Measurements from ENCODE around the gene FIS1.
"Not testable (repeated sequence)": the region's sequence is repeated elsewhere in the genome, so short reads cannot be mapped to it uniquely, and the experiment has no call there.

Gene FIS1

DNA sequence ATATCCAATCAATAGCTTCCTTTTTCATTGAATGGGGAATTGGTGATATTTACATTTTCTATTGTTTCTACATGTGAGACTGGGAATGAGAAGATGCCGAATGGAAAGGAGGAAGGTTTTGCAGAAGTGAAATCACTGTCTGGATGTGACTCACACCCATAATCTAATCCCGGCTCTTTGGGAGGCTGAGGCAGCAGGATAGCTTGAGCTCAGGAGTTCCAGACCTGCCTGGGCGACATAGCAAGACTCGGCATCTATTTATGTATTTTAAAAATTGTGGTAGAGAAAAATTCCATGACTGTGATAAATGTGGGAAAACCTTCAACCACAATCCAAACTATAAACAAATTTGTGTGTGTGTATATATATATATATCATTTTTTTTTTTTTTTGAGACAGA lies 10.9 kb upstream of the FIS1 start:
- no peak for DNase-seq (ENCODE audit: low read depth)

DNA sequence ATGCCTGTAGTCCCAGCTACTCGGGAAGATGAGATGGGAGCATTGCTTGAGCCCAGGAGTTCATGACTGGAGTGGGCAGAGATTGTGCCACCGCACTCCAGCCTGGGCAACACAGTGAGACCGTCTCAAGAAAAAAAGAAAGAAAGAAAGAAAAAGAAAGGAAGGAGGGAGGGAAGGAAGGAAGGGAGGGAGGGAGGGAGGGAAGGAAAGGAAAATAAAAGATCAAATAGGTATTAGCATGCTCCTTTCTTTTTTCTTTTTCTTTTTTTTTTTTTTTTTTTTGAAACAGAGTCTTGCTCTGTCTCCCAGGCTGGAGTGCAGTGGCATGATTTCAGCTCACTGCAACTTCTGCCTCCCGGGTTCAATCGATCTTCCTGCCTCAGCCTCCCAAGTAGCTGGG lies 8.3 kb upstream of the FIS1 start:
- not testable (repeated sequence) for DNase-seq (ENCODE audit: low read depth)

DNA sequence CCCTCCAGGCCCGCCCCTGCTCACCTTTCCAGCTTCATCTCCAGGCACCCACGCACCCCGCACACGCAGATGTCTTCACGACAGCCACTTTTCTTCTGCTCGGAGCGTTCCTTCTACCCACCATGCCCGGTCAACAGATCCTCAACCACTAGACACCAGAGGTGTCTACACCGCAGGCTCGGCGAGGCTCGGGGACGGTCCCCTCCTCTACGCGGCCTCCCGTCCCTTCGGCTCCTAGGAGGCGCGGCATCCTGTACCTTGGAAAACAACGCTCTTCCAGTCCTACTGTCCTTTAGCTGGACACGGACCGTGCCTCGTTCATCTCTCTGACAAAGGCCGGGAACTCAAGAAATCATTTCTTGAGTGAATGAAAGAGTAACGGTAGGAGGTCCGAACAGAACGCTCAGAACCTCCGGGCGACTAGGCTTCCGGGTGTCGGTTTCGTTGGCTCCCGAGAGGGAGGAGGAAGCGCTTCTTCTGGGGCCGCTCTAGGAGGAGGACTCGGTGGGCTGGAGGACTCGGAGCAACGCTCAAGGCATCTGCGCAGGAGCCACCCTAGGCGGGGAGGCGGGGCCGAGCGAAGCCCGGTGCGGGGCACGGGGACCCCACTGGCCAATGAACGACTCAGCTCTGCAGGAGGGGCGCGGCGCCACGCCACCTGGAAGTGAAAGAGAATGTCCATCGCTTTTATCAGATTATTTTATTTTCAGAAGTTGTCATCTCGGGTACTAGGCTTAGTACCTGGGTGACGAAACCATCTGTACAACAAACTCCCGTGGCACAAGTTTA lies 7.2 kb upstream of the FIS1 start:
- DNase-seq (ENCODE audit: low read depth) = peak; percentile 99

DNA sequence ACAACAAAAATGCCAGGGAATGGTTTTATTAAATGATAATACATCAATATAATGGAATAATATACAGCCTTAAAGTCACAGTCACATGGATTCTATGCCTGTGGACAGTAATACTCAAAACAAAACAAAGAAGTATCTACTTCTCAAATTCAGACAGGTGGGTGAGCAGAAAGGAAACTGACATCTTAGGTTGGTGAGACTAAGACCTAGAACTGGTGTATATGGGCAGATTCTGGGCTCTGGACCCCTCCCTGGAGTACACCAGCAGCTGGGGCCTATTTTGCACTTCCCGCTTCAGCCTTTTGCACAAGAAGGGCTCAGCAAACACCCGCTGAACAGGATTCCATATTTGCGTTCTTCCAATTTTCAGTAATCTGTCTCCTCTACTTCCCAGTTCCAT lies 5.4 kb upstream of the FIS1 start:
- DNase-seq (ENCODE audit: low read depth) = no peak

- no peak for DNase-seq (ENCODE audit: low read depth)
Measured at GRCh38 chr7:101248276-101248675, 3.4 kb upstream of the FIS1 start.

GRCh38 chr7:101245147-101245668 lies 327 bp upstream of the FIS1 start:
- DNase-seq (ENCODE audit: low read depth) = no peak

DNA sequence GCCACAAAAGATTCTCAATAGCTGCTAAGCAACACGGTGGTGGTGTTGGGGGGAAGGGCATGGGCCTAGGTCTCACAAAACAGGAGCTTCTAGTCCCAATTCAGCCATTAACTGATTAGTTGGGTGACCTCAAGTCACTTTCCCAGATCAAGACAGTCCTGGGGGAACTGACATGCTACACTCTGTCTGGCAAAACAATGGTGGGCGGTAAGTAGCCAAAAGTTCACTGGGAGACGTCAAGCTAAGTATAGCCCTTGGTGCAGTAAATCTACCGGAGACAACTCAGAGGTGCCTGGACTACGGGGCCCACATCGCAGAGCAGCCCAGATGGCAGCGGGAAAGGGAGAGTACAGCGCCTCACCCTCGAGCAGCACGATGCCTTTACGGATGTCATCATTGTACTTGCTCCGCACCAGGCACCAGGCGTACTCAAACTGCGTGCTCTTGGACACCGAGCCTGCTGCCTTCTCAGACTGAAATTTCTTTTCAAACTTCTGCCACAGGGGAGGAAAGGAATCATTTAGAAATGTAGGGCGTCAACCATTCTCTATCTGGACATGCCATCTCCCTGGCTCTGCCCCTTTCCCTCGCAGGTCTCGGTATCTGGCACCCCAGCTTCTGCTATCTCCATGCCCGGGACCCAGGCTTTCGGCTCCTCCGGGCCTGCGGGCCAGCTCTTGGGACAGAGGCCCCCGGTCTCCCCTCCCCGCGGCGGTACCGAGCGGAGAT lies 1.1 kb downstream of the FIS1 start:
- DNase-seq (ENCODE audit: low read depth) = no peak

DNA sequence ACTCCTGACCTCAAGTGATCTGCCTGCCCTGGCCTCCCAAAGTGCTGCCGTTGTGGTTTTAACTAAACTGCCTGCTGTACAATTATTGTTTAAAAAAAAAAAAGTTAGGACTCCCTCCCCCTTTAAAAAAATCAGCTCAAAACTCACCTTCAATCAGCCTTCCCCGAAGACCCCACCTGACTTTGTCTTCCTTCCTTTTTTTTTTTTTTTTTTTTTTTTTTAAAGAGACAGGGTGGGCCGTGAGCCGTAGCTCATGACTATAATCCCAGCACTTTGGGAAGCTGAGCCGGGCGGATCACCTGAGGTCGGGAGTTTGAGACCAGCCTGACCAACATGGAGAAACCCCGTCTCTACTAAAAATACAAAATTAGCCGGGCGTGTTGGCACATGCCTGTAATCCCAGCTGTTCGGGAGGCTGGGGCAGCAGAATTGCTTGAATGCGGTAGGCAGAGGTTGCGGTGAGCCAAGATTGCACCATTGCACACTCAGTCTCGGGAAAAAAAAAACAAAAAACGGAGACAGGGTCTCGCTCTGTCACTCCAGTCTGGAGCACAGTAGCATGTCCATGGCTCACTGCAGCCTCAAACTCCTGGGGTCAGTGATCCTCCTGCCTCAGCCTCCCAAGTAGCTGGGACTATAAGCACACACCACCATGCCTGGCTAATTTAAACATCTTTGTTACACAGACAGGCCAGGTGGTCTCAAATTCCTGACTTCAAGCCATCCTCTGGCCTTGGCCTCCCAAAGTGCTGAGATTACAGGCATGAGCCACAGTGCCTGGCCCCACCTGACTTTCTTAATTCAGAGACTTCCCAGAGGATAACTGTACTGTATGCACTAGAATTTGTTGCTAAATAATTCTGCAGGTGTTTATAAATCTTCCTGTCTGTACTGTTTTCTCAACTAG lies 3.2 kb downstream of the FIS1 start:
- DNase-seq (ENCODE audit: low read depth) = no peak

- DNase-seq (ENCODE audit: low read depth) = no peak
Measured at GRCh38 chr7:101241015-101241363, 3.9 kb downstream of the FIS1 start.

DNA sequence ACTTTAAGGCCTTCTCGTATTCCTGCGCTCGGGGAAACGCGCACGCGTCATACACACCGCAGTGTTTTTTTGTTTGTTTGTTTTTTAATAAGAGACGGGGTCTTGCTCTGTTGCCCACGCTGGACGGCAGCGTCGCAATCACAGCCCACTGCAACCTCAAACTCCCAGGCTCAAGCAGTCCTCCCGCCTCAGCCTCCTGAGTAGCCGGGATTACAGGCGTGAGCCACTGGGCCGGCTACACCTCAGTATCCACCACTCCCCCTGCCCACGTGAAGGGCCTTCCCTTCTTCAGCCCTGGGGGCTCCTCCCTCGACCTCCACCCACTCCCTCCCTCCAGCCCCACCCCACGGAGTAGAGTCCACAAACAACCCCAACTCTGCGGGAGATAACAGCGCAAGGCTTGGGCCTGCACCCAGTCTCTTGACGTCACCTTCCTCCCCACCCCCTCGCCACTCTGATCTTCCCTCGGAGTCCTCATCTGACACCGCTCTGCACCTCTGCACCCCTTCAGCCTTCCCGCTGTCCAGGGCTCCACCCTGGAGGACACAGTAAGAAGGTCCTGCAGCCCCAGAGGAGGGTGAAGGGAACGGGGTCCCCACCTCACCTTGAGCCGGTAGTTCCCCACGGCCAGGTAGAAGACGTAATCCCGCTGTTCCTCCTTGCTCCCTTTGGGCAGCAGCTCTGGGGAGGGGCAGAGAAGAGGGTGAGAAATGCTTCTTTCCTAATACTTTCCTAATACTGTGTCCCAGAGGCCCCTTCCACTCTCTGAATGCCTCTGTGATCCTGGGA lies 4.5 kb downstream of the FIS1 start:
- DNase-seq (ENCODE audit: low read depth) = no peak

GRCh38 chr7:101239951-101240220 lies 5.0 kb downstream of the FIS1 start:
- no peak for DNase-seq (ENCODE audit: low read depth)

- no peak for DNase-seq (ENCODE audit: low read depth)
Measured at GRCh38 chr7:101239191-101239950, 5.5 kb downstream of the FIS1 start.

- no peak for DNase-seq (ENCODE audit: low read depth)
Measured at GRCh38 chr7:101238226-101239182, 6.4 kb downstream of the FIS1 start.

DNA sequence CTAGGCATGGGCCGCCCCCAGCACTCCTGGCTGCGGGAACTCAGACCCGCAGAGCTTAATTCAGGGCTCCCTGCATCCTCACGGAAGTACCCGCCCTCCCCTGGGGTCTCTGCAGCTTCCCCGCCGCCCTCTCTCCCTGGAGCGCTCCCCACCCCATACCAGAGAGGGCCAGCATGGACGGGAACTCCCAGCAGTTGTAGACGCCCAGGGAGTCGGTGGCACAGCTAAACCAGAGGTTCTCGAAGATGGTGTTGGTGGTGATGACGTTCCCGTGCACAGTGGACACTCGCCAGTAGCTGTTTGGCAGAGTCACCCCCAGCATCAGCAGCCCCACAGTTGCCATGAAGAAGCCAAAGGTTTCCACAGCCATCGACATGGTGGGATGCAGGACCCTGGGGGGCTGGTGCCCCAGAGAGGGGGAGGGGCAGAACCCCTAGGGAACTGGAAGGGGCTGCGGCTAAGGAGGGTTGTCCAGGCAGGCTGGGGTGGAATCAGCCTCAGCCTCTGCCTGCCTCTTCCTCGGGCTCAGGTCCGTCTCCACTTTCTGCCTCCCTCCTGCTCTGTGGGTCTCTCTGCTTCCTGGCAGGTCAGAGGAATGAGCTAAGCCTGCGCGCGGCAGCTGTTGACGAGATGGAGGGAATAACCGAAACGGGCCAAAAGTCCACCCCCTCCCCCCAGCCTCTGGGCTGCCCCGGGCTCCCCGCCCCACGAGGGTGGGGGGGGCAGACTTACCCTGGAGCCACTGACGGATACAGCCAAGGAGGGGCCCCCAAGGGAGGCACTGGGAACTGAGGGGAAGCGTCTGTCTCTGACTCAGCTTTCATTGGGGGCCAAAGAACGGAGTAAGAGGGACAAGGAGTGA lies 7.4 kb downstream of the FIS1 start, which contains the start of gene CLDN15:
Gene CLDN15 (minus strand): TSS at position 597 of the 862 bp plus-strand sequence. CDS start 221 bp downstream, at position 376.
- no peak for DNase-seq (ENCODE audit: low read depth)

- no peak for DNase-seq (ENCODE audit: low read depth)
Measured at GRCh38 chr7:101236292-101236835, 8.5 kb downstream of the FIS1 start.

GRCh38 chr7:101235522-101235921 lies 9.4 kb downstream of the FIS1 start:
- DNase-seq (ENCODE audit: low read depth) = no peak

DNA sequence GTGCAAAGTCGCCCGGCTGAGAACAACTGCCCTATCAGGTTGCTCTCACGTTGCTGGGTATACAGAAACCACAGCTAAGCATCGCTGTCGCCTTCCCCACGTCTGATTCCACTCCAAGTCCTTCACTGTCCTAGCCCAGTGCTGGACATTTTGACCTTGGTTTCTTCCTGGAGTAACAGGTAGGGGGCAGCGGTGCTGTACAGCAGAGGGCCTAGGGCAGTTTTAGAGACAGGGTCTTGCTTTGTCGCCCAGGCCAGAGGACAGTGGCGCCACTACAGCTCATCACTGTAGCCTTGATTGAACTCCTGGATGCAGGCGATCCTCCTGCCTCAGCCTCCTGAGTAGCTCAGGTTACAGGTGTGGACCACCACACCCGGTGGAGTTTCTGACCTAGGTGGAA lies 9.8 kb downstream of the FIS1 start:
- no peak for DNase-seq (ENCODE audit: low read depth)

- DNase-seq (ENCODE audit: low read depth) = no peak
Measured at GRCh38 chr7:101234636-101235035, 10.2 kb downstream of the FIS1 start.

Data from stimulated activated CD8-positive, alpha-beta memory T cell treated with anti-CD3 and anti-CD28 coated beads, Interleukin-15, amount 100 ng/mL, for 1 hour (primary cell).